Measurements from ENCODE around the gene IMMT. TPM values are rescaled to one million over a fixed set of nuclear protein-coding genes. Genes with fewer than 3 reads are reported as not detected.
"Not testable (repeated sequence)": the region's sequence is repeated elsewhere in the genome, so short reads cannot be mapped to it uniquely, and the experiment has no call there.

Gene IMMT
- total RNA-seq, 1 experiment from 2014 or later, result 88.7 TPM

DNA sequence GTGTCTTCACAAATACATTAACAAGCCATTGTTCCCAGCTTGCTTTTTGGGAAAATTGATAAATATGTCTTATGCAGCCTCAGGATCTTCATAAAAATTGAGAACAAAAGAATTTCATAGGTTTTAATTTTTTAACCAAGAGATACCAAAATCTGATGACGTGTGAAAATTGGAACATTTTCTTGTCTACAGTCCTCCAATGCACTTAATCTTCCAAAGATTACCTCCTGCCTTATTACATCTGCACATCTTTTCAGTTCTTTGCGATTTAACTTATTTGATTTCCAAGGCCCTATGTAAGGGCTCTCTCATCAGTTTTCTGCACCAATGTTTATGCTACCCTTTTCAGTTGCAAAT is 7.1 kb upstream of the IMMT start:
- intact Hi-C loops (cut with micrococcal nuclease; ENCODE audit: unreplicated experiment), result no loop called here
- no TSS peak for BruUV-seq (replicated peaks)
- H3K9me3 Mint-ChIP-seq (ENCODE audit: low read depth, unreplicated experiment), result no peaks in the 10 kb centered on the region
- H3K4me1 Mint-ChIP-seq (ENCODE audit: low read depth, unreplicated experiment), result peaks cover 15% of the 10 kb centered on the region
- no peaks in the 10 kb centered on the region for H3K27me3 Mint-ChIP-seq (ENCODE audit: unreplicated experiment)
- H3K27ac Mint-ChIP-seq (ENCODE audit: unreplicated experiment), result no peak overlapping the region
- CTCF ChIA-PET, result interaction anchor here (0.8 to 0.9 kb wide), 2 partner anchors 18 to 375 kb away, joined by 3 to 4 read pairs; no protein-coding TSS in a partner anchor
- H3K4me3 Mint-ChIP-seq (ENCODE audit: low read depth, unreplicated experiment), result no peak overlapping the region
- peaks cover 12% of the 10 kb centered on the region for H3K36me3 Mint-ChIP-seq (ENCODE audit: insufficient read depth, unreplicated experiment)
- TF ChIP-seq, protein P1, sequence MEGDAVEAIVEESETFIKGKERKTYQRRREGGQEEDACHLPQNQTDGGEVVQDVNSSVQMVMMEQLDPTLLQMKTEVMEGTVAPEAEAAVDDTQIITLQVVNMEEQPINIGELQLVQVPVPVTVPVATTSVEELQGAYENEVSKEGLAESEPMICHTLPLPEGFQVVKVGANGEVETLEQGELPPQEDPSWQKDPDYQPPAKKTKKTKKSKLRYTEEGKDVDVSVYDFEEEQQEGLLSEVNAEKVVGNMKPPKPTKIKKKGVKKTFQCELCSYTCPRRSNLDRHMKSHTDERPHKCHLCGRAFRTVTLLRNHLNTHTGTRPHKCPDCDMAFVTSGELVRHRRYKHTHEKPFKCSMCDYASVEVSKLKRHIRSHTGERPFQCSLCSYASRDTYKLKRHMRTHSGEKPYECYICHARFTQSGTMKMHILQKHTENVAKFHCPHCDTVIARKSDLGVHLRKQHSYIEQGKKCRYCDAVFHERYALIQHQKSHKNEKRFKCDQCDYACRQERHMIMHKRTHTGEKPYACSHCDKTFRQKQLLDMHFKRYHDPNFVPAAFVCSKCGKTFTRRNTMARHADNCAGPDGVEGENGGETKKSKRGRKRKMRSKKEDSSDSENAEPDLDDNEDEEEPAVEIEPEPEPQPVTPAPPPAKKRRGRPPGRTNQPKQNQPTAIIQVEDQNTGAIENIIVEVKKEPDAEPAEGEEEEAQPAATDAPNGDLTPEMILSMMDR (IDR thresholded peaks at IDR 0.05; ENCODE audit: unreplicated experiment), result no peak
- no peak for DNase-seq

DNA sequence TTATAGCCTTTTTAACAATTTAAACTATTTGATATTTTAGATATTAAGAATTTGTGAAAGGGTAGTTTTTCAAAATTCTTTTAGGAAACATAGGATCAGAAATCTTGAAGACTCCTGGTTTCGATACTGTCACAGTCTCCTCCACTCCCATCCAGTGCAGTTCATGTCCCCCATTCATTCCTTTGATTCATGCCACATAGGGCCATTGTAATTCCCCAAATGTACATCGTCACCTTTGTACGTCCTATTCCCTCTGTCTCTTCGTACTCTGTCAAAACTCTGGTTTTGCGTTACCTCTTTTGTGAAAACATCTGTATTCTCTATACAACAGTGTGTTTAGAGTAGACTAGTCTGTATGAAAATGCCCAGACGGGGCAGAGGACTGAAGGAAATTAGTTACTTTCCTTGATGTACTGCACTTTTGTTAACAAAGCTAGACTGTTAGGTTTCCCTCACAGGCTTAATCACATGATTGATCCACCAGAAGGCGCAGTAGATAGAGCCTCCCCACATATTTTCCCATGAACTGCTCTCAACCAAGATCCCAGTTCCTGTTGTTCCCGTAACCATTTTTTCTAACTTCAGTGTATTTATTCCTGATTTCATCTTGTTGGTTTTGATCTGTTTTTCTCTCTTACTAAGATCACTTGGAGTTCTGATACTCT is 6.5 kb upstream of the IMMT start:
- no peak overlapping the region for H3K4me3 Mint-ChIP-seq (ENCODE audit: low read depth, unreplicated experiment)
- DNase-seq, result no peak
- CTCF ChIA-PET, result no interaction called here
- H3K36me3 Mint-ChIP-seq (ENCODE audit: insufficient read depth, unreplicated experiment), result peaks cover 12% of the 10 kb centered on the region
- intact Hi-C loops (cut with micrococcal nuclease; ENCODE audit: unreplicated experiment), result no loop called here
- H3K9me3 Mint-ChIP-seq (ENCODE audit: low read depth, unreplicated experiment), result no peaks in the 10 kb centered on the region
- TF ChIP-seq, protein P1 (IDR thresholded peaks at IDR 0.05; ENCODE audit: unreplicated experiment), result no peak
- H3K27me3 Mint-ChIP-seq (ENCODE audit: unreplicated experiment), result no peaks in the 10 kb centered on the region
- peak overlapping the region; percentile 63 for H3K27ac Mint-ChIP-seq (ENCODE audit: unreplicated experiment)
- no TSS peak for BruUV-seq (replicated peaks)
- peaks cover 20% of the 10 kb centered on the region for H3K4me1 Mint-ChIP-seq (ENCODE audit: low read depth, unreplicated experiment)

DNA sequence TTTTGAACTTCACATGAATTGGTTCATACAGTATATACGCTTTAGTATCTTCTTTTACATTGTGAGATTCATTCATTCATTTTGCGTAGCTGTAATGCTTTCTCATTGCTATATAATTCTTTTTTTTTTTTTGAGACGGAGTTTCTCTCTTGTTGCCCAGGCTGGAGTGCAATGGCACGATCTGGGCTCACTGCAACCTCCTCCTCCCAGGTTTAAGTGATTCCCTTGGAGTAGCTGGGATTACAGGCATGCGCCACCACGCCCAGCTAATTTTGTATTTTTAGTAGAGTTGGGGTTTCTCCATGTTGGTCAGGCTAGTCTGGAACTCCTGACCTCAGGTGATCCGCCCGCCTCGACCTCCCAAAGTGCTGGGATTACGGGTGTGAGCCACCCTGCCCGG is 5.3 kb upstream of the IMMT start:
- H3K9me3 Mint-ChIP-seq (ENCODE audit: low read depth, unreplicated experiment); intact Hi-C loops (cut with micrococcal nuclease; ENCODE audit: unreplicated experiment); DNase-seq; H3K27me3 Mint-ChIP-seq (ENCODE audit: unreplicated experiment); BruUV-seq (replicated peaks); CTCF ChIA-PET: not testable (repeated sequence)
- H3K36me3 Mint-ChIP-seq (ENCODE audit: insufficient read depth, unreplicated experiment), result peaks cover 17% of the 10 kb centered on the region
- peak overlapping the region; percentile 66 for H3K27ac Mint-ChIP-seq (ENCODE audit: unreplicated experiment)
- peaks cover 23% of the 10 kb centered on the region for H3K4me1 Mint-ChIP-seq (ENCODE audit: low read depth, unreplicated experiment)
- H3K4me3 Mint-ChIP-seq (ENCODE audit: low read depth, unreplicated experiment), result peak overlapping the region; percentile 83

DNA sequence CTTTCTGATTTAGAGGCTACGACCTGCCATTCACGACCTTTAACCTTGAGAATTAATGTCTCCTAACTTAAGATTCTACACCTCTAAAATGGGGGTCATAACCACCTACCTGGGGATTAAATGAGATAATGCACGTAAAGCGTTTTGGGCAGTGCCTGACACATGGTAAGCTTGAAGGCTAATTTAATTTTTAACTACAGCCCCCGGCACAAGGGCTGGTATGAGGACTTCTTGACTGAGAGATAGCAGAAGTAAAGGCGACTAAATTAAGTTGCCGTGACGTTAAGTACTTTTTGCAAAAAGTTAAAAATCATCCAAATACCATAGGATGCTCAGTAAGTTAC is 4.5 kb upstream of the IMMT start:
- intact Hi-C loops (cut with micrococcal nuclease; ENCODE audit: unreplicated experiment), result no loop called here
- Mint-ChIP-seq H3K4me1 (ENCODE audit: low read depth, unreplicated experiment) (peaks cover 23% of the 10 kb centered on the region), H3K36me3 (ENCODE audit: insufficient read depth, unreplicated experiment) (peaks cover 25% of the 10 kb centered on the region), H3K4me3 (ENCODE audit: low read depth, unreplicated experiment) (peak overlapping the region; percentile 83), H3K27me3 (ENCODE audit: unreplicated experiment) (no peaks in the 10 kb centered on the region), H3K27ac (ENCODE audit: unreplicated experiment) (peak overlapping the region; percentile 85), H3K9me3 (ENCODE audit: low read depth, unreplicated experiment) (no peaks in the 10 kb centered on the region)
- CTCF ChIA-PET, result interaction anchor here (0.6 kb wide), 1 partner anchor 59 kb away, joined by 4 read pairs; no protein-coding TSS in a partner anchor
- BruUV-seq (replicated peaks), result TSS peak; percentile 44
- TF ChIP-seq, protein P1 (IDR thresholded peaks at IDR 0.05; ENCODE audit: unreplicated experiment), result no peak
- DNase-seq, result no peak

DNA sequence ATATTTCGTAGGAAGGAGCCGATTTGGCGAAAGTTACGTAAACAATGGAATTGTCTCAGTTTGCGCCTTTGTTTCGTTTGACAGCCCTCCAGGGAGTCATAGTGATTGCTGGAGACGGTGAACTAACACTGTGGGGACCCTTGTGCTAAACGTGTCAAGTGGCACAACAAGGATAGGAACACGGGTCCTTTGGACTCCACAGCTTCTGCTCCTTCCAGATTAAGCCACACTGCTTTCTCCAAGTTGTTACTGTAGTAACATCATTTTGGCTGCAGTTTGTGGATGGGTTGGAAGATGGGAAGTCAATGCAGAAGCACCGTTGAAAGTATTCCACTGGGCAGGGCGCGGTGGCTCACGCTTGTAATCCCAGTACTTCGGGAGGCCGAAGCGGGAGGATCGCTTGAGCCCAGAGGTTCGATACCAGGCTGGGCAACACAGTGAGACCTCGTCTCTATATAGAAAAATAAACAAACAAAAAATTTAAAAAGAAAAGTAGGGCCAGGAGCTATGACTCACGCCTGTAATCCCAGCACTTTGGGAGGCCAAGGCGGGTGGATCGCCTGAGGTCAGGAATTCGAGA is 636 bp upstream of the IMMT start:
- Mint-ChIP-seq H3K4me3 (ENCODE audit: low read depth, unreplicated experiment) (peak overlapping the region; percentile 98), H3K4me1 (ENCODE audit: low read depth, unreplicated experiment) (peaks cover 38% of the 10 kb centered on the region), H3K27me3 (ENCODE audit: unreplicated experiment) (no peaks in the 10 kb centered on the region), H3K27ac (ENCODE audit: unreplicated experiment) (peak overlapping the region; percentile 90), H3K9me3 (ENCODE audit: low read depth, unreplicated experiment) (no peaks in the 10 kb centered on the region), H3K36me3 (ENCODE audit: insufficient read depth, unreplicated experiment) (peaks cover 41% of the 10 kb centered on the region)
- TSS peak; percentile 53 for BruUV-seq (replicated peaks)
- intact Hi-C loops (cut with micrococcal nuclease; ENCODE audit: unreplicated experiment), result no loop called here
- TF ChIP-seq, protein P1 (IDR thresholded peaks at IDR 0.05; ENCODE audit: unreplicated experiment), result no peak
- CTCF ChIA-PET, result interaction anchor here (1.8 kb wide), 1 partner anchor 9 kb away, joined by 4 read pairs; no protein-coding TSS in a partner anchor
- DNase-seq, result peak; percentile 10

Data from Calu3 (cell line).